ENCODE results near the gene GVQW3.
"Not testable (repeated sequence)": the region's sequence is repeated elsewhere in the genome, so short reads cannot be mapped to it uniquely, and the experiment has no call there.

GVQW3 gene

GRCh38 chr11:76391021-76391420 lies 9.9 kb downstream of the GVQW3 start:
- no peak for DNase-seq

DNA sequence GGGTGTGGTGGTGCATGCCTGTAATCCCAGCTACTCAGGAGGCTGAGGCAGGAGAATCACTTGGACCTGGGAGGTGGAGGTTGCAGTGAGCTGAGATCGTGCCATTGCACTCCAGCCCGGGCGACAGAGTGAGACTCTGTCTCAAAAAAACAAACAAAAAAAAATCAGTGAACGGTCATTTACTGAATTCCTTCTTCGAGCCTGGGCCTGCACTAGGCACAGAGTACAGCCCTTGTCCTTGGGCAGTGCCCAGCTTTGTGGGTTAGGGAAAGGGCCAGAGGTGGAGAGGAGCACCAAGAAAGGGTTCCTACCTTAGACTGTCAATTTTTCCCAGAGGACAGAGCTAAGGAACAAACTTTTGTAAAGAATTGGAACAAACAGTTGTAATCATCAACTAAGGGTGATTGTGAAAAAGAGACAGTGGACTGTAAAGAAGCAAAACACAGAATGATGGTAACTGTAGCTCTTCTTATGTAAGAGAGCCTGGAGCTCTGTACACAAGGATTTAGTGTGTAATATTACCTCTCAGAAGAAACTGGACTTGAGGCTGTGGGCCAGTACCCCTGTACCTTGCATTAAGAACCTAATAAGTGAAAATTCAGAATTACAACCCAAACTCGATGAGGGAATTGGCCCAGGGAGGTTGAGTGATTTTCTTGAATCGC lies 10.8 kb downstream of the GVQW3 start:
- DNase-seq: no peak

DNA sequence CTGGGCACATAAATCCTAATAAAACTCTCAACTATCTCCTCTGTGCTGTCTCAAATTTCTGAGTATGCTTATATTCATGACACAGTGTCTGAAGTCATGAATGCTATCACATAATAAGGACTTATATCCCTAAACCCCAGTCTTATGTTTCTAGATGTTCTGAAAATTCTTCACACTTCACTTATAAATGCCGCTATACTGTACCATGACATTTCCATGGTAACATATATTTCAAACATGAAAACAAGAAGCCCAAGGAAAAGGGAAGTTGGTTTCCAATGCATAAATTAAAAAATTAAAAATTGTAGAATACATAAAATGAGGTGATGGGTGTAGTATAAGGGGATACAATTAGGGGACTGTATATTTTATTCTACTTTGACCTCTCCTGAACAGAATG lies 11.7 kb downstream of the GVQW3 start:
- DNase-seq: no peak

GRCh38 chr11:76394411-76394810 lies 13.3 kb downstream of the GVQW3 start:
- DNase-seq: no peak

DNA sequence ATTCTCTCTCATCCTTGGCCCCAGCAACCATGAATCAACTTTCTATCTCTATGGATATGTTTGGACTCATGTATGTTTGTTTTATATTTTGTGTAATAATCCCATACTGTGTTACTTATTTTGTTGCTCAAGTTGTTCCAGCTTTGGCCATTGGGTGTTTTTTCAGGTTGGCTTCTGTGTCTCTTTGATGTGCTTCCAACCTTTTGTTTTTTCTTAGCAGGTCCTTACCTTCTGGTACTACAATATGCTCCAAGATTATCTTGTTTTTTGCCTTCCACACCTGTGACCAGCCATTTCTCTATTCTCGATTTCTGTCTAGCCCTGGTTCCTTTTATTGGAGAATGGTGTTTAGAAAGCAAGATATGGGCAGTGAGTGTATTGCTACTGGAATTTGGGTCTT lies 14.2 kb downstream of the GVQW3 start:
- DNase-seq: no peak

- no peak for DNase-seq
Observed at GRCh38 chr11:76397383-76397782, 16.3 kb downstream of the GVQW3 start.

GRCh38 chr11:76400967-76401366 lies 19.8 kb downstream of the GVQW3 start:
- DNase-seq: no peak

DNA sequence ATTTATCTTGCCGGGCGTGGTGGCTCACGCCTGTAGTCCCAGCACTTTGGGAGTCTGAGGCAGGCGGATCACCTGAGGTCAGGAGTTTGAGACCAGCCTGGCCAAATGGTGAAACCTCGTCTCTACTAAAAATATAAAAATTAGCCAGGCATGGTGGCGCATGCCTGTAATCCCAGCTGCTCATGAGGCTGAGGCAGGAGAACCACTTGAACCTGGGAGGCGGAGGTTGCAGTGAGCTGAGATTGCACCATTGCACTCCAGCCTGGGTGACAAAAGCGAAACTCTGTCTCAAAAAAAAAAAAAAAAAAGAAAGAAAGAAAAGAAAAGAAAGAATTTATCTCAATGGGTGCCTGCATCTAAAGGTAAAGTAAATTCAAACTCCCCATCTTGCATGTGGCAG lies 20.4 kb downstream of the GVQW3 start:
- DNase-seq: not testable (repeated sequence)

- no peak for DNase-seq
Observed at GRCh38 chr11:76406359-76406758, 25.2 kb downstream of the GVQW3 start.

GRCh38 chr11:76408171-76408965 lies 27.2 kb downstream of the GVQW3 start:
- DNase-seq: no peak

GRCh38 chr11:76410851-76411357 lies 29.8 kb downstream of the GVQW3 start:
- DNase-seq: no peak

DNA sequence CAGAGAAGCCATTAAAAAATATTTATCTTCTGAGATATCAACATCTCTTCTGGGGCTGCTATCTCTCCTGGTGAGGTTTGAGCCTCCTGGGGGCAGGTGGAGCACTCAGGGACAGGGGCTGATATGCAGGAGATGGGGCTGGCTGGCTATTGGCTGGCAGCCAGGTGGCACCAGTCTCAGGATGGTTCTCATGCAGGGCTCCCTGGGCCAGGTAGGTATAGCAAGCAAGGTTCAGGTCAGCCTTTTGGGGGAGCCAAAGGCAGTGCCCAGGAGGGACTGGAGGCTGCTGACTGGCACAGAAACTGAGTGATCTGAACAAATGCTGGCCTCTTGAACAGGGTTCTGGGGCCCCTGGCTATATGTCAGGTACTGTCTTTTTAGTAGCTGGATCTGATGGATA lies 34.0 kb downstream of the GVQW3 start:
- no peak for DNase-seq

DNA sequence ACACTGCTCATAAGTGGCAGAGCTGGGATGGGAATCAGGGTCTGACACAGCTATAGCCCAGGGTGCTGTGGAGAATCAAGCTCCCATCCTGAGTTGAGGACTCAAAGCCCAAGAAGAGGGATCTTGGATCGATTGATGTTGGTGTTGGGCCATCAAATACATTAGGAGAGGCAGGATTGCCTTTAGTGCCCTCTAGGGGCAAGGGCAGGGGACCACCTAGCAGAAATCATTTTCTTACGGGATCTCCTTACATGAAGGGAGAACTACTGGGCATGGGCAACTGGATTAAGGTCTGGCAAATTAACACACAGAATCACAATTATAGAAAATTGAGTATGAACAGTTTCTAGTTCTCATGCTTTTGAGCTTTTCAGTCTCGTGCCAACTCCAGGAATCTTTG lies 38.8 kb downstream of the GVQW3 start:
- DNase-seq: peak in 1 of 2 donors; percentile 10

GRCh38 chr11:76424379-76424778 lies 43.3 kb downstream of the GVQW3 start:
- no peak for DNase-seq

DNA sequence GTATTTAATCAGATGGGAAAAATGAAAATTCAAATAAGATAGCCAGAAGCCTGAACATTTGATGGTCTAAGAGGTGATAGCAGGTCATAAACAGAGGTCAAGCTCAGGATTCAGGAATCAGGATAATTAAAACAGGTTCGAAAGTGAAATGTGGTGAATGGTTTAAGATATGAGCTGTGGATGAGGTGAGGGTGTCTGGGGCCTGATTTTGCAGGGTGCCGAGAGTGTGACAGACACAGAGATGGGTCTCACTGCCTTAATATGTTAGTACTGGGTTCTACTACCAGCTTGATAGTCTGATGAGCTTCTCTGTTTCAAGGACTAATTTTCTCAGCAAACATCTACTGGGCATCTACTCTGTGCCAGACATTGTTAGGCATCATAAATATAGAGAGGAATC lies 43.8 kb downstream of the GVQW3 start:
- no peak for DNase-seq

DNA sequence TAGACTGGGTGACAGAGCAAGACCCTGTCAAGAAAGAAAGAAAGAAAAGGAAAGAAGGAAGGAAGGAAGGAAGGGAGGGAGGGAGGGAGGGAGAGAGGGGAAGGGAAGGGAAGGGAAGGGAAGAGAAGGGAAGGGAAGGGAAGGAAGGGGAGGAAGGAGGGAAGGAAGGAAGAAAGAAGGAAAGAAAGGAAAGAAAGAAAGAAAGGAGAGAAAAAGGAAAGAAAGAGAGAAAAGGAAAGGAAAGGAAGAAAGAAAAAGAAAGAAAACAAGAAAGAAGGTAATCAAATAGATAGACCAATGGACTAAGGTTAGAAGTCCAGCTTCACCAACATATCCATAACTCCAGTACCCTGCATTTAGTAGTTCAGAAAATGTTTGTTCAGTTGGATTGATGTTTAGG lies 45.5 kb downstream of the GVQW3 start:
- DNase-seq: no peak

- no peak for DNase-seq
Observed at GRCh38 chr11:76436020-76436419, 54.9 kb downstream of the GVQW3 start.

GRCh38 chr11:76443268-76443980 lies 62.3 kb downstream of the GVQW3 start:
- DNase-seq: no peak

DNA sequence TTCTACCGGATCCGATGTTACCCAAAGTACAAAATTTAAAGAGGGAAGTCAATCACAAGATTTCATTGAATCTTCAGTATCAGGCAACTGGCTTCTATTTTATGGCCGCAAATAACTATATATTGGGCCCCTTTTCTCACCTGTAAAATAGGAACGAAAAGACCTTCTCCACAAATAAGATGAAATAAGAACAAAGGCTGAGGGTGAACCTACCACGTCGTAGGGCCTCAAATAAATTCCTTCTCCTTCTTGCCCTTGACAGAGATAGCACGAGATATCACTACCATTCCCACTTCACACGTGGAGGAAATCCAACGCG lies 62.9 kb downstream of the GVQW3 start:
- DNase-seq: no peak

DNA sequence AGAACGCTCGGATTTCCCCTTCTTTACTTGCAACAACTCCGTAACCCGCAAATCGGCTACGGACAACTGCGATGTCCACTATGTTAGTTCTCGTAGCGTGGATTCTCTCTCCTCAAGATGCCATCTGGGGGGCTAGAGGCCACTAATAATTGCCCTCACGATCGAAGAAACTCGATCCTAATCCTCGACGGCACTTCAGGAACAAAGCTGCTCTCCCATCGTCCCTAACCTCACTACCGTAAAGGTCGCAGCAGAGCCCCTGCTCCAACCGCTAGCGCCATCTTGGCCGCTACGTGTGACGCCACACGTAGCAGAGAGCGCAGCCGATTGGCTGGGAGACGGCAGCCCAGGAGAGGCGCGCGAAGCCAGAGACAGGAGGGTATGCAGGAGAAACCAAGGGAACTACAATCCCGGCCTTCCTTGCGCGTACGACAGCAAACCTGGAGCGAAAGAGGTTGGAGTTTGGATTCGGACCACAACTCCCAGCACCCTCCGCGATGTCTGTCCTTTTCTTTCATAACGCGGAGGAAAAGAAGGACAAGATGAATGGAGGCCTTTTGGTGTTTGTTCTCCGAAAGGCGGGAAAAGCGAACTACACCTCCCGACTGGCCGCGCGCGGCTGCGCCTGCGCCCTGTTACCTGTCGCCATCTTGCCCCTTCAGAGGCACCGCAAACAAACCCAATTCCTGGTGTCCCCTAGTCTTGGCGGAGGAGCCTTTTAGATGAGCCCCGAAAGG lies 63.4 kb downstream of the GVQW3 start, which contains the start of gene EMSY:
Gene EMSY, plus strand, starts transcription at position 635 of the 737 bp plus-strand sequence. CDS start 1,921 bp downstream, outside the sequence.
- peak; percentile 93 to 95 for DNase-seq

GRCh38 chr11:76445121-76446084 lies 64.3 kb downstream of the GVQW3 start:
- DNase-seq: peak; percentile 51 to 55

DNA sequence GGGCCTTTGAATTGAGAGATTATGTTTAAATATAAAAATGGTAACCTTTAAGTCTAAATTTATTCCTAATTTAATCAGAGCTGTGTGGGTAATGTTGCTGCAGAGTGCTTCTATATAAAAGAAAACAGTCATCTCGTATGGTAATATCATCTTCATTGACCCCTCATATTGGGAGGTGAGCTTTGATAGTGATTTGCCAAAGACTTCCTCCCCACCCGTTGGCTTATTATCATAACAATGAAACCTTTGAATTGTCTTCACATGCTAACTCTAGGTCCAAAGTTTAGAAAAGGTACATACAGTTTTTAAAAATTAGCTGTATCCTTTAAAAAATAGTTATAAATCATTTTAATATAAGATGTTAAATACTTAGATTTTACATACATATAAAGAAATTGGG lies 67.4 kb downstream of the GVQW3 start:
- no peak for DNase-seq

Data from CD4-positive, alpha-beta T cell treated with Interleukin-1 beta for 1 hour (primary cell).